ENCODE results near the gene ANO6.

- TF ChIP-seq, protein P1, sequence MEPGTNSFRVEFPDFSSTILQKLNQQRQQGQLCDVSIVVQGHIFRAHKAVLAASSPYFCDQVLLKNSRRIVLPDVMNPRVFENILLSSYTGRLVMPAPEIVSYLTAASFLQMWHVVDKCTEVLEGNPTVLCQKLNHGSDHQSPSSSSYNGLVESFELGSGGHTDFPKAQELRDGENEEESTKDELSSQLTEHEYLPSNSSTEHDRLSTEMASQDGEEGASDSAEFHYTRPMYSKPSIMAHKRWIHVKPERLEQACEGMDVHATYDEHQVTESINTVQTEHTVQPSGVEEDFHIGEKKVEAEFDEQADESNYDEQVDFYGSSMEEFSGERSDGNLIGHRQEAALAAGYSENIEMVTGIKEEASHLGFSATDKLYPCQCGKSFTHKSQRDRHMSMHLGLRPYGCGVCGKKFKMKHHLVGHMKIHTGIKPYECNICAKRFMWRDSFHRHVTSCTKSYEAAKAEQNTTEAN (CRISPR knock-in tag; IDR thresholded peaks at IDR 0.05), result no peak
- TF ChIP-seq, protein P2, sequence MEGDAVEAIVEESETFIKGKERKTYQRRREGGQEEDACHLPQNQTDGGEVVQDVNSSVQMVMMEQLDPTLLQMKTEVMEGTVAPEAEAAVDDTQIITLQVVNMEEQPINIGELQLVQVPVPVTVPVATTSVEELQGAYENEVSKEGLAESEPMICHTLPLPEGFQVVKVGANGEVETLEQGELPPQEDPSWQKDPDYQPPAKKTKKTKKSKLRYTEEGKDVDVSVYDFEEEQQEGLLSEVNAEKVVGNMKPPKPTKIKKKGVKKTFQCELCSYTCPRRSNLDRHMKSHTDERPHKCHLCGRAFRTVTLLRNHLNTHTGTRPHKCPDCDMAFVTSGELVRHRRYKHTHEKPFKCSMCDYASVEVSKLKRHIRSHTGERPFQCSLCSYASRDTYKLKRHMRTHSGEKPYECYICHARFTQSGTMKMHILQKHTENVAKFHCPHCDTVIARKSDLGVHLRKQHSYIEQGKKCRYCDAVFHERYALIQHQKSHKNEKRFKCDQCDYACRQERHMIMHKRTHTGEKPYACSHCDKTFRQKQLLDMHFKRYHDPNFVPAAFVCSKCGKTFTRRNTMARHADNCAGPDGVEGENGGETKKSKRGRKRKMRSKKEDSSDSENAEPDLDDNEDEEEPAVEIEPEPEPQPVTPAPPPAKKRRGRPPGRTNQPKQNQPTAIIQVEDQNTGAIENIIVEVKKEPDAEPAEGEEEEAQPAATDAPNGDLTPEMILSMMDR (IDR thresholded peaks at IDR 0.05), result no peak
- TF ChIP-seq STAT6 (CRISPR knock-in tag; conservative IDR thresholded peaks at IDR 0.05; ENCODE audit: low read depth), result no peak
- no peak for TF ChIP-seq RELA (CRISPR knock-in tag; IDR thresholded peaks at IDR 0.05; ENCODE audit: borderline replicate concordance)
- no peak for TF ChIP-seq PRRX2 (CRISPR knock-in tag; IDR thresholded peaks at IDR 0.05)
- no peak for TF ChIP-seq FOXK1 (CRISPR knock-in tag; IDR thresholded peaks at IDR 0.05)
- TF ChIP-seq ZNF138 (CRISPR knock-in tag; conservative IDR thresholded peaks at IDR 0.05), result no peak
- TF ChIP-seq ATF3 (CRISPR knock-in tag; conservative IDR thresholded peaks at IDR 0.05), result no peak
- TF ChIP-seq JUN (CRISPR knock-in tag; IDR thresholded peaks at IDR 0.05), result no peak
- no peak for TF ChIP-seq GABPB1 (CRISPR knock-in tag; IDR thresholded peaks at IDR 0.05)
- no peak for TF ChIP-seq NR3C1 (CRISPR knock-in tag; conservative IDR thresholded peaks at IDR 0.05; ENCODE audit: low read depth)
Measured at GRCh38 chr12:45227316-45228067, 11.6 kb downstream of the ANO6 start.

Data from WTC11 (cell line).